ENCODE measurements around the gene CAV1.

Gene CAV1

DNA sequence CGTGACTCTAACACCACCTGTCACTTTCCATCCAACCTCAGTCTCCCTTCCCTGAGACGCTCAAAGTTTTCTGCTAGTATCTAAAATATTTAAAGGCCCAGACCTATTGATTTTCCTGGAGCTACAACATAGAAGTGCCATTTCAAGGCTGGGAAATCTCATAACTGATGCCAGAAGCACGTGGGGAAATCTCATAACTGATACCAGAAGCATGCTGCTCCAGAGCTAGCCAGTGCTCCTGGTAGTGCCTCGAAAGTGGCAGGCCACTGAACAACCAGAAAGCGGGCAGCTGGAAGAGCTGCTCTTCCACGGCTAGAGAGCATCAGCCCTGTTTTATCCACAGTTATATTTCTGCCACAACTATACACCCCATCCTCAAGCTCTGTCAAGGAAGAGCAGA, 72.5 kb downstream of the CAV1 start:
- no peak overlapping the region for H2BK15ac ChIP-seq (ENCODE audit: low read length)
- peaks cover 0 to 19% (median 0%) of the 10 kb centered on the region in 3 experiments for H3K27me3 ChIP-seq (ENCODE audit: control insufficient read depth in 3 of 3, insufficient read depth in 3 of 3, low read depth in 1 of 3, low read length in 3 of 3)
- no peak overlapping the region for H3K4me3 ChIP-seq (ENCODE audit: low read length in 2 of 2)
- no peak overlapping the region for H2AFZ ChIP-seq (ENCODE audit: low read length)
- H2BK120ac ChIP-seq (ENCODE audit: low read depth, low read length), result no peak overlapping the region
- H3K4ac ChIP-seq (ENCODE audit: low read length), result no peak overlapping the region
- H3K79me1 ChIP-seq (ENCODE audit: low read depth, low read length), result no peaks in the 10 kb centered on the region
- H4K8ac ChIP-seq (ENCODE audit: low read depth, low read length), result no peak overlapping the region
- no peaks in the 10 kb centered on the region for H3K9me3 ChIP-seq (replicated peaks in 1 of 2; ENCODE audit: control insufficient read depth in 2 of 2, insufficient read depth in 1 of 2, low read depth in 1 of 2, low read length in 2 of 2)
- H3K23ac ChIP-seq (ENCODE audit: low read depth, low read length, poor library complexity), result no peak overlapping the region
- no peaks in the 10 kb centered on the region for H3K36me3 ChIP-seq (replicated peaks in 1 of 2; ENCODE audit: control insufficient read depth in 2 of 2, insufficient read depth in 2 of 2, low read length in 2 of 2)
- no peak overlapping the region for H3K9ac ChIP-seq (ENCODE audit: low read depth, low read length, poor library complexity)
- no peak overlapping the region for H3K14ac ChIP-seq (ENCODE audit: low read length)
- no peak overlapping the region for H4K91ac ChIP-seq (ENCODE audit: low read depth, low read length, poor library complexity)
- H2AK5ac ChIP-seq (ENCODE audit: low read depth, low read length), result no peak overlapping the region
- H2BK5ac ChIP-seq (ENCODE audit: low read length), result no peak overlapping the region
- no peaks in the 10 kb centered on the region for H3K4me1 ChIP-seq (ENCODE audit: control insufficient read depth in 2 of 2, insufficient read depth in 1 of 2, low read depth in 1 of 2, low read length in 2 of 2)
- no peak overlapping the region for H3K27ac ChIP-seq (replicated peaks; ENCODE audit: low read length)
- no peak overlapping the region for H3K4me2 ChIP-seq (ENCODE audit: insufficient read depth, low read length, poor library complexity, severe bottlenecking)
- H2BK12ac ChIP-seq (ENCODE audit: low read length), result no peak overlapping the region
- WGBS, 2 donors (ENCODE audit: extremely low coverage in 2 of 2, insufficient read length in 2 of 2, insufficient replicate concordance in 1 of 2), result no CpG with 5 or more reads among the region's 6 CpGs
- H3K18ac ChIP-seq (ENCODE audit: low read length), result no peak overlapping the region
- no peak for DNase-seq (ENCODE audit: low spot score)

DNA sequence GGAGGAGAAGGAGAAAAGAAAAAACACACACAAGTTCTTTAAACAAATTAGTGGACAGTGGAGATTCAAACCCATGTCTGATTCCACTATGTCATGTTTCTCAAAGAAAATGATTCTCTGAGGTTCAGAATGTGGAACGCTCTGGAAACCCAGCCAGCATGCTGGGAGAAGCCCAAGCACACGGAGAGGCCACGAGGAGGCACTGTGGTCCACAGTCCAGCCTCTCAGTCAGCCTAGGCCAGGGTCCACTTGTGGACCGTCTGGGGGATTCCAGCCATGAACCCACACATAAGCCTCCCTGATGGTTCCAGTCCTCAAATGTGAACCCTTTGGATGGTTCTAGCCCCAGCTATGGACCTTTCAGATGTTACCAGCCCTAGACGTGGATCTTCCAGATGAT, 73.4 kb downstream of the CAV1 start:
- no peaks in the 10 kb centered on the region for H3K36me3 ChIP-seq (replicated peaks in 1 of 2; ENCODE audit: control insufficient read depth in 2 of 2, insufficient read depth in 2 of 2, low read length in 2 of 2)
- no peak overlapping the region for H3K23ac ChIP-seq (ENCODE audit: low read depth, low read length, poor library complexity)
- no peak overlapping the region for H2BK120ac ChIP-seq (ENCODE audit: low read depth, low read length)
- H4K8ac ChIP-seq (ENCODE audit: low read depth, low read length), result no peak overlapping the region
- H2AFZ ChIP-seq (ENCODE audit: low read length), result no peak overlapping the region
- no peak overlapping the region for H2BK5ac ChIP-seq (ENCODE audit: low read length)
- no peaks in the 10 kb centered on the region for H3K4me1 ChIP-seq (ENCODE audit: control insufficient read depth in 2 of 2, insufficient read depth in 1 of 2, low read depth in 1 of 2, low read length in 2 of 2)
- H3K4ac ChIP-seq (ENCODE audit: low read length), result no peak overlapping the region
- no peak overlapping the region for H3K27ac ChIP-seq (replicated peaks; ENCODE audit: low read length)
- no peak overlapping the region for H3K4me2 ChIP-seq (ENCODE audit: insufficient read depth, low read length, poor library complexity, severe bottlenecking)
- DNase-seq (ENCODE audit: low spot score), result no peak
- no peak overlapping the region for H3K4me3 ChIP-seq (ENCODE audit: low read length in 2 of 2)
- no peak overlapping the region for H3K14ac ChIP-seq (ENCODE audit: low read length)
- no peak overlapping the region for H2BK12ac ChIP-seq (ENCODE audit: low read length)
- WGBS, 2 donors (ENCODE audit: extremely low coverage in 2 of 2, insufficient read length in 2 of 2, insufficient replicate concordance in 1 of 2), result no CpG with 5 or more reads among the region's 5 CpGs
- H4K91ac ChIP-seq (ENCODE audit: low read depth, low read length, poor library complexity), result no peak overlapping the region
- H3K27me3 ChIP-seq (ENCODE audit: control insufficient read depth in 3 of 3, insufficient read depth in 3 of 3, low read depth in 1 of 3, low read length in 3 of 3), result peaks cover 0 to 18% (median 0%) of the 10 kb centered on the region in 3 experiments
- no peak overlapping the region for H3K9ac ChIP-seq (ENCODE audit: low read depth, low read length, poor library complexity)
- no peak overlapping the region for H2BK15ac ChIP-seq (ENCODE audit: low read length)
- H2AK5ac ChIP-seq (ENCODE audit: low read depth, low read length), result no peak overlapping the region
- H3K9me3 ChIP-seq (replicated peaks in 1 of 2; ENCODE audit: control insufficient read depth in 2 of 2, insufficient read depth in 1 of 2, low read depth in 1 of 2, low read length in 2 of 2), result no peaks in the 10 kb centered on the region
- H3K79me1 ChIP-seq (ENCODE audit: low read depth, low read length), result no peaks in the 10 kb centered on the region
- no peak overlapping the region for H3K18ac ChIP-seq (ENCODE audit: low read length)

DNA sequence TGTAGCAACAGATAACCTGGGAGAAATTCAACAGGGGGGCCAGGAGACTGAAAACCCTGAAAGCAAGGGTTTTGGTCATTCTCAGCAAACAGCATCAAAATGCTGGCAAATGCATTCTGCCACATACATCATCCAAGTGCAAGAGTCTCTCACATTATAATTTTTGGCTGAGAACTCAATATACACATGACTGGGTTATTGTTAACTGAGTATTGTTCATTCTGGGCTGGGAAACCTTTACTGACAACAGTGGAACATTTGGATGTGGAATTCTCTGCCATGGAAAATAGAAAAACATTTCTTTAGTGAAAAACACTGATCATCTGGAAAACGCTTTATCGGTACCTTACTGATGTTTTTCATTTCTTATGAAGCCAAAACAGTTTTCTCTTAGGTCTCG, 74.0 kb downstream of the CAV1 start:
- Histone ChIP-seq H3K4ac (ENCODE audit: low read length) (no peak overlapping the region), H3K14ac (ENCODE audit: low read length) (no peak overlapping the region), H3K23ac (ENCODE audit: low read depth, low read length, poor library complexity) (no peak overlapping the region), H2BK15ac (ENCODE audit: low read length) (no peak overlapping the region), H4K91ac (ENCODE audit: low read depth, low read length, poor library complexity) (no peak overlapping the region), H2BK5ac (ENCODE audit: low read length) (no peak overlapping the region), H2AFZ (ENCODE audit: low read length) (no peak overlapping the region), H2BK12ac (ENCODE audit: low read length) (no peak overlapping the region), H3K27me3 (ENCODE audit: control insufficient read depth in 3 of 3, insufficient read depth in 3 of 3, low read depth in 1 of 3, low read length in 3 of 3) (peaks cover 0 to 15% (median 0%) of the 10 kb centered on the region in 3 experiments), H4K8ac (ENCODE audit: low read depth, low read length) (no peak overlapping the region), H3K4me3 (ENCODE audit: low read length in 2 of 2) (no peak overlapping the region), H3K27ac (replicated peaks; ENCODE audit: low read length) (no peak overlapping the region), H3K18ac (ENCODE audit: low read length) (no peak overlapping the region), H3K9me3 (replicated peaks in 1 of 2; ENCODE audit: control insufficient read depth in 2 of 2, insufficient read depth in 1 of 2, low read depth in 1 of 2, low read length in 2 of 2) (no peaks in the 10 kb centered on the region), H2AK5ac (ENCODE audit: low read depth, low read length) (no peak overlapping the region), H2BK120ac (ENCODE audit: low read depth, low read length) (no peak overlapping the region), H3K4me2 (ENCODE audit: insufficient read depth, low read length, poor library complexity, severe bottlenecking) (no peak overlapping the region), H3K9ac (ENCODE audit: low read depth, low read length, poor library complexity) (no peak overlapping the region), H3K4me1 (ENCODE audit: control insufficient read depth in 2 of 2, insufficient read depth in 1 of 2, low read depth in 1 of 2, low read length in 2 of 2) (no peaks in the 10 kb centered on the region), H3K79me1 (ENCODE audit: low read depth, low read length) (no peaks in the 10 kb centered on the region), H3K36me3 (replicated peaks in 1 of 2; ENCODE audit: control insufficient read depth in 2 of 2, insufficient read depth in 2 of 2, low read length in 2 of 2) (no peaks in the 10 kb centered on the region)
- WGBS, 2 donors (ENCODE audit: extremely low coverage in 2 of 2, insufficient read length in 2 of 2, insufficient replicate concordance in 1 of 2), result no CpG with 5 or more reads among the region's 3 CpGs
- no peak for DNase-seq (ENCODE audit: low spot score)

DNA sequence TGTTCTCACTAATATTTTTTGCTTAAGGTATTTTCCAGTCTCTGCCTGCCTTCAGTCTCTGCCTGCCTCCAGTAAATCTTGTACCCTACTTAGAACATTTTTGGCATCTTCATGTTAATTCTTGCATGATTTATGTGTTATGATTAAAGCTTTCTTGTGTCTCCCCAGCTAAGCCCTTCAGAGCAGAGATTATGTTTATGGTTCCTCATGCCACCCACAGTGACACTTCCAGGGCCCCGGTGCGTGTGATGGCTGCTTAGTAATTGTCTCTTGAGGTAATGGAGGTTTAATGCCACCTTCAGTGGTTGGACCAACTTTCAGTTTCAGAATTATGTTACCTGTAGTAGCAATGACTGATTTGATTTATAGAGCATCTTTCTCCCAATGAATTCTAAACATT, 76.6 kb downstream of the CAV1 start:
- H2BK120ac ChIP-seq (ENCODE audit: low read depth, low read length), result no peak overlapping the region
- no peak overlapping the region for H2AK5ac ChIP-seq (ENCODE audit: low read depth, low read length)
- H3K9me3 ChIP-seq (replicated peaks in 1 of 2; ENCODE audit: control insufficient read depth in 2 of 2, insufficient read depth in 1 of 2, low read depth in 1 of 2, low read length in 2 of 2), result no peaks in the 10 kb centered on the region
- no peak overlapping the region for H3K4ac ChIP-seq (ENCODE audit: low read length)
- no peak overlapping the region for H3K18ac ChIP-seq (ENCODE audit: low read length)
- peaks cover 0 to 11% (median 0%) of the 10 kb centered on the region in 3 experiments for H3K27me3 ChIP-seq (ENCODE audit: control insufficient read depth in 3 of 3, insufficient read depth in 3 of 3, low read depth in 1 of 3, low read length in 3 of 3)
- no peak overlapping the region for H4K91ac ChIP-seq (ENCODE audit: low read depth, low read length, poor library complexity)
- H4K8ac ChIP-seq (ENCODE audit: low read depth, low read length), result no peak overlapping the region
- H3K27ac ChIP-seq (replicated peaks; ENCODE audit: low read length), result no peak overlapping the region
- no peak overlapping the region for H3K9ac ChIP-seq (ENCODE audit: low read depth, low read length, poor library complexity)
- DNase-seq (ENCODE audit: low spot score), result no peak
- no peak overlapping the region for H3K23ac ChIP-seq (ENCODE audit: low read depth, low read length, poor library complexity)
- no peaks in the 10 kb centered on the region for H3K79me1 ChIP-seq (ENCODE audit: low read depth, low read length)
- no peaks in the 10 kb centered on the region for H3K36me3 ChIP-seq (replicated peaks in 1 of 2; ENCODE audit: control insufficient read depth in 2 of 2, insufficient read depth in 2 of 2, low read length in 2 of 2)
- H2AFZ ChIP-seq (ENCODE audit: low read length), result no peak overlapping the region
- H3K4me2 ChIP-seq (ENCODE audit: insufficient read depth, low read length, poor library complexity, severe bottlenecking), result no peak overlapping the region
- H2BK12ac ChIP-seq (ENCODE audit: low read length), result no peak overlapping the region
- H3K4me3 ChIP-seq (ENCODE audit: low read length in 2 of 2), result no peak overlapping the region
- no peak overlapping the region for H2BK15ac ChIP-seq (ENCODE audit: low read length)
- H2BK5ac ChIP-seq (ENCODE audit: low read length), result no peak overlapping the region
- WGBS, 2 donors (ENCODE audit: extremely low coverage in 2 of 2, insufficient read length in 2 of 2, insufficient replicate concordance in 1 of 2), result no CpG with 5 or more reads among the region's 2 CpGs
- H3K4me1 ChIP-seq (ENCODE audit: control insufficient read depth in 2 of 2, insufficient read depth in 1 of 2, low read depth in 1 of 2, low read length in 2 of 2), result no peaks in the 10 kb centered on the region
- H3K14ac ChIP-seq (ENCODE audit: low read length), result no peak overlapping the region

Measured in neuronal stem cell (in vitro differentiated cells).